Measurements from ENCODE around the gene NCOR1. TPM values are rescaled to one million over a fixed set of nuclear protein-coding genes. Genes with fewer than 3 reads are reported as not detected.

Gene NCOR1
- total RNA-seq, 1 experiment from 2014 or later: 83.8 TPM

DNA sequence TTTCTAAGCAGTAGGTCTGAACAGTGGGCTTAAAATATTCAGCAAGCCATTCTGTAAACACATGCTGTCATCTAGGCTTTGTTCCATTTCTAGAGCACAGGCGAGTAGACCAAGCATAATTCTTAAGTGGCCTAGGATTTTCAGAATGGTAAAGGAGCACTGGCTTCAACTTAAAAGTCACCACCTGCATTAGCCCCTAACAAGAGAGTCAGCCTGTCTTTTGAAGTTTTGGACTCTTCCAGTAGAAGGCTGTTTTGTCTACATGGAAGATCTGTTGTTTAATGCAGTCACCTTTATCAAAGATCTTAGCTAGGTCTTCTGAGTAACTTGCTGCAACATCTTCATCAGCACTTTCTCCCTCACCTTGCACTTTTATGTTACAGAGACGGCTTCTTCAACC is 179.1 kb downstream of the NCOR1 start:
- H3K36me3 ChIP-seq (ENCODE audit: control insufficient read depth, insufficient read depth, low read length): peaks cover 7% of the 10 kb centered on the region
- no peaks in the 10 kb centered on the region for H3K9me3 ChIP-seq (ENCODE audit: control insufficient read depth, insufficient read depth, low read depth, low read length)
- DNase-seq (ENCODE audit: low read depth, low spot score) (no peak), ATAC-seq (no peak)
- CTCF ChIA-PET: no interaction called here
- no peaks in the 10 kb centered on the region for H3K27me3 ChIP-seq (ENCODE audit: control insufficient read depth, insufficient read depth, low read length)
- H3K27ac ChIP-seq (ENCODE audit: low read length): no peak overlapping the region
- no peaks in the 10 kb centered on the region for H3K4me1 ChIP-seq (ENCODE audit: control insufficient read depth, insufficient read depth, low read length)
- in situ Hi-C loops (cut with HindIII; ENCODE audit: low pct_unique_long_range_greater_than_20kb, low sequenced_read_pairs) (no loop called here), intact Hi-C loops (cut with micrococcal nuclease; ENCODE audit: unreplicated experiment) (no loop called here)
- TF ChIP-seq POLR2AphosphoS5 (IDR thresholded peaks at IDR 0.05; ENCODE audit: low read depth, low read length) (no peak), SIN3A (IDR thresholded peaks at IDR 0.05; ENCODE audit: borderline replicate concordance, insufficient read depth, low read depth, low read length) (no peak), TCF7L2 (IDR thresholded peaks at IDR 0.05; ENCODE audit: low read depth, low read length) (no peak)
- TF ChIP-seq, protein P1, sequence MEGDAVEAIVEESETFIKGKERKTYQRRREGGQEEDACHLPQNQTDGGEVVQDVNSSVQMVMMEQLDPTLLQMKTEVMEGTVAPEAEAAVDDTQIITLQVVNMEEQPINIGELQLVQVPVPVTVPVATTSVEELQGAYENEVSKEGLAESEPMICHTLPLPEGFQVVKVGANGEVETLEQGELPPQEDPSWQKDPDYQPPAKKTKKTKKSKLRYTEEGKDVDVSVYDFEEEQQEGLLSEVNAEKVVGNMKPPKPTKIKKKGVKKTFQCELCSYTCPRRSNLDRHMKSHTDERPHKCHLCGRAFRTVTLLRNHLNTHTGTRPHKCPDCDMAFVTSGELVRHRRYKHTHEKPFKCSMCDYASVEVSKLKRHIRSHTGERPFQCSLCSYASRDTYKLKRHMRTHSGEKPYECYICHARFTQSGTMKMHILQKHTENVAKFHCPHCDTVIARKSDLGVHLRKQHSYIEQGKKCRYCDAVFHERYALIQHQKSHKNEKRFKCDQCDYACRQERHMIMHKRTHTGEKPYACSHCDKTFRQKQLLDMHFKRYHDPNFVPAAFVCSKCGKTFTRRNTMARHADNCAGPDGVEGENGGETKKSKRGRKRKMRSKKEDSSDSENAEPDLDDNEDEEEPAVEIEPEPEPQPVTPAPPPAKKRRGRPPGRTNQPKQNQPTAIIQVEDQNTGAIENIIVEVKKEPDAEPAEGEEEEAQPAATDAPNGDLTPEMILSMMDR (IDR thresholded peaks at IDR 0.05): no peak
- TF ChIP-seq, protein P2, sequence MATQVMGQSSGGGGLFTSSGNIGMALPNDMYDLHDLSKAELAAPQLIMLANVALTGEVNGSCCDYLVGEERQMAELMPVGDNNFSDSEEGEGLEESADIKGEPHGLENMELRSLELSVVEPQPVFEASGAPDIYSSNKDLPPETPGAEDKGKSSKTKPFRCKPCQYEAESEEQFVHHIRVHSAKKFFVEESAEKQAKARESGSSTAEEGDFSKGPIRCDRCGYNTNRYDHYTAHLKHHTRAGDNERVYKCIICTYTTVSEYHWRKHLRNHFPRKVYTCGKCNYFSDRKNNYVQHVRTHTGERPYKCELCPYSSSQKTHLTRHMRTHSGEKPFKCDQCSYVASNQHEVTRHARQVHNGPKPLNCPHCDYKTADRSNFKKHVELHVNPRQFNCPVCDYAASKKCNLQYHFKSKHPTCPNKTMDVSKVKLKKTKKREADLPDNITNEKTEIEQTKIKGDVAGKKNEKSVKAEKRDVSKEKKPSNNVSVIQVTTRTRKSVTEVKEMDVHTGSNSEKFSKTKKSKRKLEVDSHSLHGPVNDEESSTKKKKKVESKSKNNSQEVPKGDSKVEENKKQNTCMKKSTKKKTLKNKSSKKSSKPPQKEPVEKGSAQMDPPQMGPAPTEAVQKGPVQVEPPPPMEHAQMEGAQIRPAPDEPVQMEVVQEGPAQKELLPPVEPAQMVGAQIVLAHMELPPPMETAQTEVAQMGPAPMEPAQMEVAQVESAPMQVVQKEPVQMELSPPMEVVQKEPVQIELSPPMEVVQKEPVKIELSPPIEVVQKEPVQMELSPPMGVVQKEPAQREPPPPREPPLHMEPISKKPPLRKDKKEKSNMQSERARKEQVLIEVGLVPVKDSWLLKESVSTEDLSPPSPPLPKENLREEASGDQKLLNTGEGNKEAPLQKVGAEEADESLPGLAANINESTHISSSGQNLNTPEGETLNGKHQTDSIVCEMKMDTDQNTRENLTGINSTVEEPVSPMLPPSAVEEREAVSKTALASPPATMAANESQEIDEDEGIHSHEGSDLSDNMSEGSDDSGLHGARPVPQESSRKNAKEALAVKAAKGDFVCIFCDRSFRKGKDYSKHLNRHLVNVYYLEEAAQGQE (IDR thresholded peaks at IDR 0.05; ENCODE audit: insufficient read depth in 1 of 2, low read depth in 2 of 2, low read length in 1 of 2): no peak
- BruUV-seq (replicated peaks): no TSS peak
- no peak overlapping the region for H3K4me3 ChIP-seq (ENCODE audit: low read depth in 2 of 2, low read length in 2 of 2)
- POLR2A ChIA-PET: interaction anchor here (0.5 kb wide), 1 partner anchor 94 kb away, joined by 8 read pairs; no protein-coding TSS in a partner anchor

DNA sequence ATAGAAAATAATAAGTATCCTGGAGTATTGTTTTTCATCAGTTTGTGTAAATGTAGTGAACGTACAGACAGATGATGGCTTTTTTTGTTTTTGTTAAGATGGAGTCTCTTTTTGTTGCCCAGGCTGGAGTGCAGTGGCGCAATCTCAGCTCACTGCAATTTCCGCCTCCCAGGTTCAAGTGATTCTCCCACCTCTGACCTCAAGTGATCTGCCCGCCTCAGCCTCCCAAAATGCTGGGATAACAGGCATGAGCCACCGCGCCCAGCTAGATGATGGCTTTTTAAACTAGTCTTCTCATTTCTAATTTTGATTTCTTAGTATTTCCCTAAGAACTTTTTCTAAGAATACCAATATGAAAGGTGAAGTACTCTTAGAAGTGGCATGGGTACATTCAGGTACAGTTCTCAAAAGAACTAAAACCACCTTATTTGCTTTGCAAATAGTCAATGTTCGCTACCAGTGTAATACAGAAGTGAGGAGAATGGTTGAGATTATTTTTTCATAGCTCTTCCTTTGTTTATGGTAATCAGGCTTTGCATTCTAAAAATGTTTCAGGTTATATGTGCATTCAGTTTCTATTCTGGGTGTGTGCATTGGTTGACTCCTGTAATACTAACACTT is 181.5 kb downstream of the NCOR1 start:
- Histone ChIP-seq H3K4me1 (ENCODE audit: control insufficient read depth, insufficient read depth, low read length) (peaks cover 4% of the 10 kb centered on the region), H3K9me3 (ENCODE audit: control insufficient read depth, insufficient read depth, low read depth, low read length) (no peaks in the 10 kb centered on the region), H3K27ac (ENCODE audit: low read length) (no peak overlapping the region), H3K36me3 (ENCODE audit: control insufficient read depth, insufficient read depth, low read length) (peaks cover 26% of the 10 kb centered on the region), H3K4me3 (ENCODE audit: low read depth in 2 of 2, low read length in 2 of 2) (no peak overlapping the region), H3K27me3 (ENCODE audit: control insufficient read depth, insufficient read depth, low read length) (no peaks in the 10 kb centered on the region)
- ChIA-PET POLR2A (no interaction called here), CTCF (no interaction called here)
- intact Hi-C loops (cut with micrococcal nuclease; ENCODE audit: unreplicated experiment): no loop called here
- in situ Hi-C loops (cut with HindIII; ENCODE audit: low pct_unique_long_range_greater_than_20kb, low sequenced_read_pairs): no loop called here
- ATAC-seq: no peak
- no peak for DNase-seq (ENCODE audit: low read depth, low spot score)
- BruUV-seq (replicated peaks): no TSS peak
- no peak for TF ChIP-seq POLR2AphosphoS5 (IDR thresholded peaks at IDR 0.05; ENCODE audit: low read depth, low read length)
- TF ChIP-seq, protein P1 (IDR thresholded peaks at IDR 0.05): no peak
- no peak for TF ChIP-seq SIN3A (IDR thresholded peaks at IDR 0.05; ENCODE audit: borderline replicate concordance, insufficient read depth, low read depth, low read length)
- TF ChIP-seq TCF7L2 (IDR thresholded peaks at IDR 0.05; ENCODE audit: low read depth, low read length): no peak
- TF ChIP-seq, protein P2 (IDR thresholded peaks at IDR 0.05; ENCODE audit: insufficient read depth in 1 of 2, low read depth in 2 of 2, low read length in 1 of 2): no peak
